Camera-type eye (tissue), 1 donor: ENCODE results near the gene CRTAC1. TPM values are rescaled to one million over a fixed set of nuclear protein-coding genes. Genes with fewer than 3 reads are reported as not detected.

Source experiments
- total RNA-seq: library from RNA; depleted of rRNA; stranded (reverse); fragments of >200 nt; gene quantifications from one replicate; pipeline ENCODE4 v1.2.3, GENCODE V29; 2014

CRTAC1 gene, protein sequence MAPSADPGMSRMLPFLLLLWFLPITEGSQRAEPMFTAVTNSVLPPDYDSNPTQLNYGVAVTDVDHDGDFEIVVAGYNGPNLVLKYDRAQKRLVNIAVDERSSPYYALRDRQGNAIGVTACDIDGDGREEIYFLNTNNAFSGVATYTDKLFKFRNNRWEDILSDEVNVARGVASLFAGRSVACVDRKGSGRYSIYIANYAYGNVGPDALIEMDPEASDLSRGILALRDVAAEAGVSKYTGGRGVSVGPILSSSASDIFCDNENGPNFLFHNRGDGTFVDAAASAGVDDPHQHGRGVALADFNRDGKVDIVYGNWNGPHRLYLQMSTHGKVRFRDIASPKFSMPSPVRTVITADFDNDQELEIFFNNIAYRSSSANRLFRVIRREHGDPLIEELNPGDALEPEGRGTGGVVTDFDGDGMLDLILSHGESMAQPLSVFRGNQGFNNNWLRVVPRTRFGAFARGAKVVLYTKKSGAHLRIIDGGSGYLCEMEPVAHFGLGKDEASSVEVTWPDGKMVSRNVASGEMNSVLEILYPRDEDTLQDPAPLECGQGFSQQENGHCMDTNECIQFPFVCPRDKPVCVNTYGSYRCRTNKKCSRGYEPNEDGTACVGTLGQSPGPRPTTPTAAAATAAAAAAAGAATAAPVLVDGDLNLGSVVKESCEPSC
- 19.3 TPM for total RNA-seq

DNA sequence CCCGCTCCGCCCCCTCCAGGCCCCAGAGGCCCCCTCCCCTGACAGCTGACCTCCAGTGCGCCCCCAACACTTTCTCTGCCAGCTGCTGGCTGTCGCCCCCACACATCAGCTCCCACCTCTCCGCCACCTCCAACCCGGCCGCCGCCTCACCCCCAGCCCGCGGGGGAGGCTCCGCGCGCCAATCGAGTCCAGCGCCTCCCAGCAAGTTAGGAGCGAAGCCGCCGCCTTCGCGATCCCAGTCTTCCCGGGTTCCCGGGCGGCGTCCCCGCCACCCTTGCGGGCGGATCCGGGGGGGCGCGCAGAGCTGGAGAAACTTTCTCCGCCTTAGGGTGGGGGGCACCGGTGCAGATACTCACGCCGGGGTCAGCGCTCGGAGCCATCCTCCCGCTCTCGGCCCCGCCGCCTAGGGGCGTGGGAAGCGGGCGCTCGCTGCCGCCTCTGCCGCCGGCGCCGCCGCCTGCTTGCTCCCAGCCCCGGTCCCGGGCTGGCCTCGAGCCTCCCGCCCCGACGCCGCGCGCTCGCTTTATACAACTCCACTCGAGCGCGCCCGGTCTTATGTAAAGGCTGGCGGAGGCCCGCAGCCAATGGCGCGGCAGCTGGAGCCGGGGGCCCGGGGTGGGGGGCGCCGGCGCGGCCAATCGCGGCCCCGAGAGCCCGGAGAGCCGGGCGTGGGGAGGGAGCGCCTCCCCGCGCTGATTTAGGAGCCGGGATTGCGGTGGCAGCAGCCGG, at the start of gene CRTAC1:
Gene CRTAC1 (minus strand): TSS at position 529 of the 729 bp plus-strand sequence. CDS start 149 bp downstream, at position 380.

GRCh38 chr10:97849687-97850402, 180.6 kb downstream of the CRTAC1 start, which contains the start of gene GOLGA7B:
GOLGA7B (plus strand) TSS chr10:97849843; CDS start chr10:97850304, 461 bp downstream.

Other genes with a start within 250 kb of the CRTAC1 start
- gene GOLGA7B, start 180.8 kb downstream of the CRTAC1 start, total RNA-seq: 2.2 TPM
- gene R3HCC1L, start 104.0 kb upstream of the CRTAC1 start, total RNA-seq: 34.1 TPM
- 7.9 TPM for gene LOXL4, start 237.6 kb upstream of the CRTAC1 start, total RNA-seq